Activated CD8-positive, alpha-beta memory T cell treated with anti-CD3 and anti-CD28 coated beads, Interleukin-2, amount 50 U/mL, for 48 hours (primary cell): ENCODE results near the gene ANKRD10.
A peak's percentile ranks its signal among the peaks of the same experiment; 100 is the strongest.
"Not testable (repeated sequence)": the region's sequence is repeated elsewhere in the genome, so short reads cannot be mapped to it uniquely, and the experiment has no call there.

ENCODE experiments used
- DNase-seq: peaks from one replicate; pipeline ENCODE4 v3.0.0-alpha.2; 2020

ANKRD10 gene

DNA sequence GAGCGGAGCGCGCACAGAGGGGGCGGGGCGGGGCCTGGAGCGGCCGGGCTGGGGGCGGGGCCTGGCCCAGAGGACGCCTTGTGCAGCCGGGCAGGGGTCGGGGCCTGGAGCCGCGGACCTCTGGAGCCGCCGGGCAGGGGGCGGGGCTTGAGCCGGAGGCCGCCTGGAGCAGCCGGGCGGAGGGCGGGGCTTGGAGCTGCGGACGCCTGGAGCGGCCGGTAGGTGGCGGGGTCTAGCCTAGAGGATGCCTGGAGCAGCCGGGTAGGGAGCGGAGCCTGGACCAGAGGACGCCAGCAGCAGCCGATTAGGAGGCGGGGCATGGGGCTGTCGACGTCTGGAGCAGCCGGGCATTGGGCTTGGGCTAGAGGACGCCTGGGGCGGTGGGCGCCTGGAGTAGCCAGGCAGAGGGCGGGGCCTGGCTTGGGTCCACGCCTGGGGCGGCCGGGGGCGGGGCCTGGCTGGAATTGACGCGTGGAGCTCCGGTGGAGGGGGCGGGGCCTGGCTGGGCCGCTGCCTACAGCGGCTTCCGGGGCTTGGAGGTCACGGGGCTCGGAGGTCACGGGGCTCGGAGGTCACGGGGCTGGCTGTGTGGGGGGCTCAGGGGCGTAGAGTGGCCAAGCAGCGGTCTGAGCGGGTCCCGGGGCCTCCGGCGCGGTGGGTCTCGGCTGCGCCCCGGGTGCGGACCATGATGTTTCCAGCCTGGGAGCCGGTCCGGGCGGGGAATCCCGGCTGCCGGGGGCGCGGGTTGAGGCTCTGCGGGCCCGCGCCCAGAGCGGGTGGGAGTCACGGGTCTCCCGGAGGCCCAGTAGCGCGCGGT is at the start of gene ANKRD10:
TSS of gene ANKRD10 (minus strand) at position 13 of the 817 bp plus-strand sequence. CDS start 135 bp downstream, outside the sequence.
- peak; percentile 97 for DNase-seq

DNA sequence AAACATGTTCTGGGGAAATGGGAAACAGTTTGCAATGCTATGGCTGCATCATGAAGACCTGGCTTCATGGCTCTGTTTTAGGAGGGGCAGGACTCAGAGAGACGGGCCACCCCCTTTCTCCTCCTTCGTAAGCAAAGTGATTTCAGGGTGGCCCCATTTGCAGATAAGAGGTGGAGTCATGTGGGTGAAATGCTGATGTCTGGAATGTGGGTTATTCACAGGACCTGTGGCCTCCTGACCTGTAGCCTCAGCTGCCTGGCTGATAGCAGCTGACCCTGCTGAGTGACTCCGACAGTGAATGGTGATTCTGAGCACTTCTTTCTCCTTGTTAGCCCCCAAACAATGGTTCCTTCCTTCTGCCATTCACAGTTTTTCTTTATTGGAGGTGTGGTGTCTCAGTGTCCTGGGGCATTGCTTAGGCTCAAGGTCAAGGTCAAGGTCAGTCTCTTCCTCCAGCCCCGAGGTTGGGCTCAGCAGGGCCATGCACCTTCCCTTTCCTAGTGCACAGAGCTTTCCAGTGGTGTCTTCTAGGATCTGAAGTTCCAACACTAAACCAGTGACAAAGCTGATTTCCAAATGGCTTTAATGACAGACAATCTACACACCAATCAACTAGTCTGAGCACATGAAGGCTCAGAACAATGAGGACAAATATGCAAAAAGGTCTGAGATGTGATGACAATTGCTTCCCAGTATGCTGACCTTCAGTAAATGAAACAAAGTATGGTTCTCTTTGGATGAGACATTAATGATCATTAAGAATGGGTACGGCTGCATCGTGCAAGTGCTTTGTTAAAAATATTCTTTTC is 49.6 kb upstream of the ANKRD10 start:
- no peak for DNase-seq

DNA sequence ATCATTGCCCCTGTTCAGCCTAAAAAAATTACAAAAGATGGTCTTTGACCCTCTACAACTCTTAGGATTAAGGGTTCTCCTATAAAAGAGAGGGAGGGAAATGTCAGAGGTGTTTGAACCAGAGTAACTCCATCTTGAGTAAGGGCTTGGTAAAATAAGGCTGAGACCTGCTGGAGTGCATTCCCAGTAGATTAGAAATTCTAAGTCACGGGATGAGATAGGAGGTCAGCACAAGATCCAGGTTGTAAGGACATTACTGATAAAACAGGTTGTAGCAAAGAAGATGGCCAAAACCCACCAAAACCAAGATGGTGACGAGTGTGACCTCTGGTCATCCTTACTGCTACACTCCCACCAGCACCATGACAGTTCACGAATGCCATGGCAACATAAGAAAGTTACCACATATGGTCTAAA is 48.7 kb upstream of the ANKRD10 start:
- no peak for DNase-seq

DNA sequence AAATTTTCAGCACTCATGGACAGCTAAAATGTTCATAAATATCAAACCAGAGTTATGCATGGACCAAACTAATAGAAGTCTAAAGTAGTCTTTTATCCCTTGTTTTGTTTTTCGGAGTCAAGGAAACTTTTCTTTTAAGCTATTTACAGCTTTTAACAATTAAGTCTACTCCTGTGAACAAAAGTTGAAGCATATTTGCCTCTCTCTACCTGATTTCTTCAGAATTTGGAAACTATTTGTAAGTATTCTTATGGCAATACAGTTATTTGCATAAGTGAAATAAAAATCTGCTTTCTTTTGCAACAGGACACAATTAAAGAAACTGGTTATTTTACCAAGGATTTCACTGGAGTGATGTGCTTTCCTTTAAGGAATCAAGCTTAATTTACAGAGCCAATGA is 47.1 kb upstream of the ANKRD10 start:
- no peak for DNase-seq

DNA sequence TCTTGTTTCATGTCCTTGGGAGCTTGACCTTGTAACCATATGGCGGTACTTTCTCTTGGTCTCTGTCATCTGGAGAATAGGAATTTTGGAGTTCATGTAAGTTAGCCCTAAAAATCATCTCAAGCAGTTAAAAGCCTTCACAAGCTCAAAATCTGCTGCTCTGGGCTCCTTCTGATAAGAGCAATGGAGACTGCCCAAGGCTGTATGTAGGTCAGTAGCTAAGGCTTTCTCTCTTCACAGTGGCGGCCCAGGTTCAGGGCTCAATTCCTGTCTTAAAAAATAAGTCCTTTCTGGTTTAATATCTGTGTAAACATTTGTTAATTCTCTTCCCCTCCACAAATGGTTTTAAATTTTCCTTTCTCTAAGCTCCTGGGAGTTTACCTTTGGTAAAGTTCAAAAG is 45.3 kb upstream of the ANKRD10 start:
- no peak for DNase-seq

DNA sequence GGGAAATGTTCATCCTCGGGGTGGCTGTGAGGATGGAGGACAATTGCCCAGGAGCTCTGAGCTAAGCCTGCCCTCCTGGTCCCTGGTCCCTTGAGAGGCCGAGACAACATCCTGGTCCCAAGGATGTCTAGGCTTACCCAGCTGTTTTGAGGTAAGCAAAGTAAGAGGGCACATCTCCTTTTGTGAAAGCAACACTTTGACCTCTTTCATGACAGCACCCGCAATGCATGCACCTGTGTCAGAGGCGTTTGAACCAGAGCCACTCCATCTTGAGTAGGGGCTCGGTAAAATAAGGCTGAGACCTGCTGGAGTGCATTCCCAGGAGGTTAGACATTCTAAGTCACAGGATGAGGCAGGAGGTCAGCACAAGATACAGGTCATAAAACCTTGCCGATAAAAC is 43.1 kb upstream of the ANKRD10 start:
- no peak for DNase-seq

DNA sequence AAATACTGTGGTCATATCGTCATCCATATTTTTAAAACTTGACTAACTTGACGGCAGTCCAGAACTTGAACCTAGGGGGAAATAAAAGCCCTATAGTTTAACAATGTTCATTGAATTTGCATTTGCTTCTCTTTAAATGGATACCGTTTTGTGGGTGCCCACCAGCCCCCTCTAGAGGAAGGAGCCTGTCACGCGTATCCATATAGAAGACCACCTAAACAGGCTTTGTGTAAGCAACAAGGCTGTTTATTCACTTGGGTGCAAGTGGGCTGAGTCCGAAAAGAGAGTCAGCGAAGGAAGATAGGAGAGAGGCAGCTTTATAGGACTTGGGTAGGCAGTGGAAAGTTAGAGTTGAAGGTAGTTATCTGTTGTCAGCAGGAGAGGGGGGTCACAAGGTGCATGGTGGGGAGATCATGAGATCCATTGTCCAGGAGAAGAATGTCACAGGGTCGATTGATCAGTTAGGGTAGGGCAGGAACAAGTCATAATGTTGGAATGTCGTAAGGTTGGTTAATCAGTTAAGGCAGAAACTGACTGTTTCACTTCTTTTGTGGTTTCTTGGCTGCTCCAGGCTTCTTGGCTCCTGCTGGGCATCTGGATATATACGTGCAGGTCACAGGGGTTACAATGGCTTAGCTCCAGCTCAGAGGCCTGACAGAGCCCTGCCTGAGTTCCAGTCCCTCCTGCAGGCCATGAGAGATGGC is 42.5 kb upstream of the ANKRD10 start:
- DNase-seq, result no peak

DNA sequence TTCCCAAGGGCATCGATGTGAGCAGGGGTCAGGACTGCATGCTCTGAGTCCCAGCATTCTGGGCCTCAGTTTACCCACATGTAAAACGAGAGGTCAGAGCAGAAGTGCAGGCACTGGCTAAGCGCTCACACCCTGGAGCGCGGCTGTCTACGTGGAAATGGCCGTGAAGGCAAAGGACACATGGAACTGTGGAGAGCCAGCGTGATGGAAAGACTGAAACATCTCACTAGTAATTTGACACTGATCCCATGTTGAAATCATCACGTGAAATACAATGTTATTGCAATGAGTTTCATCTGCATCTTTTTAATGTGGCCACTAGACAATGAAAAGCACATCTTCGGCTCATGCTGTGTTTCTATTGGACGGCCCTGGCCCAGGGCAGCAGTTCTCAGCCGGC is 41.3 kb upstream of the ANKRD10 start:
- DNase-seq, result not testable (repeated sequence)

DNA sequence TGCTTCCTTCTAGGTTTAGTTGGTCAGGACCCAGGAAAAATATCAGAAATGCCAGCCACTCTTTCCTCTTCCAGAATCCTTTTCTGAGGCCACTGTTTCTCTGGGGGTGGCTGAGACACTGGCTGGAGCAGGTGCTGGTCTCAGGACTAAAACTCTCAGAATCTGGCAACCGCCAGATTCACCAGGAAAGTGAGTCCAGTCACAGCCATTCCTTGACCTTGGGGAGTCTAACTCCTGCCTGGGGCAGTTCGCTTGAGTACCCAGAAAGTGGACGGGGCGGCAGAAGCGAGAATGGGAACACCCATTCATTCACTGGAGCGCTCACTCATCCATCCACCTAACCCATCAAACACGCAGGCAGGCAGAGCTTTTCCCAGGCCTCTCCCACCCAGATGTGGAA is 40.7 kb upstream of the ANKRD10 start:
- DNase-seq, result not testable (repeated sequence)

DNA sequence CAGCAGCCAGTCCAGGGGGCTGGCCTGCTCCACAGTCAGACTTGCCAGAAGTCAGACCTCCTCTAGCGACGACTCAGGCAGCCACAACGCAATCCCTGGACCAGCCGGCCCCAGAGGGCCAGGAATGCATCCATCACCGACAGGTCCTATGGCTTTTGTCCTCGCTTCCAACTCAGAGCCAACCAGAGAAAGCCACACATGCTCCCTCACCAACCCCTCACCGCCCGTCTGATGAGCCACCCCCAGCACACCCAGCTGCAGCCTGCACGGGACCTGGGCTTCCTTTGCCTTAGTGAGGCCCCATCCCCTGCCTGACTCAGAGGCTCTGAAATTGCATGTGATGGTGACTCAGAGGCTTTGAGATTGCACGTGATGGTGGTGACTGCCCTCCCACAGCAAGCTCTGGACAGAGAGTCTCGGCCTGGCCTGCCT is 40.2 kb upstream of the ANKRD10 start:
- DNase-seq, result not testable (repeated sequence)

DNA sequence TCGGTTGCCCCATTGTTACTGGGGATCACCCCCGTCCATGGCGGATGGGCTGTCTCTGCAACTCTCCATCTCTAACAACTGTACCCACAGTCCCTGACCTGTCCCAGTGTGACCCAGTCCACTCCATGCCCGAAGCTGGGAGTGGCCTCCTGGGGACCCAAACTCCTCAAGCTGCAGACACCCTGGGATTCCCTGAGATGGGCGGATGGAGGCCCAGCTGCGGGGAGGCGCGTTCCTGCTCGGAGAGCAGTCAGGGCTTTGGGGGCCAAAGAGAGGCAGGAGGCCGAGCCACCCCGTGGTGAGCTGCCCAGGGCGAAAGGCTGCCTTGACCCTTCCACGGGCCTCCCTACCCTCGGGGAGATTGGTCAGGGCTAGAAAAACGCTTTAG is 39.7 kb upstream of the ANKRD10 start:
- DNase-seq, result not testable (repeated sequence)

DNA sequence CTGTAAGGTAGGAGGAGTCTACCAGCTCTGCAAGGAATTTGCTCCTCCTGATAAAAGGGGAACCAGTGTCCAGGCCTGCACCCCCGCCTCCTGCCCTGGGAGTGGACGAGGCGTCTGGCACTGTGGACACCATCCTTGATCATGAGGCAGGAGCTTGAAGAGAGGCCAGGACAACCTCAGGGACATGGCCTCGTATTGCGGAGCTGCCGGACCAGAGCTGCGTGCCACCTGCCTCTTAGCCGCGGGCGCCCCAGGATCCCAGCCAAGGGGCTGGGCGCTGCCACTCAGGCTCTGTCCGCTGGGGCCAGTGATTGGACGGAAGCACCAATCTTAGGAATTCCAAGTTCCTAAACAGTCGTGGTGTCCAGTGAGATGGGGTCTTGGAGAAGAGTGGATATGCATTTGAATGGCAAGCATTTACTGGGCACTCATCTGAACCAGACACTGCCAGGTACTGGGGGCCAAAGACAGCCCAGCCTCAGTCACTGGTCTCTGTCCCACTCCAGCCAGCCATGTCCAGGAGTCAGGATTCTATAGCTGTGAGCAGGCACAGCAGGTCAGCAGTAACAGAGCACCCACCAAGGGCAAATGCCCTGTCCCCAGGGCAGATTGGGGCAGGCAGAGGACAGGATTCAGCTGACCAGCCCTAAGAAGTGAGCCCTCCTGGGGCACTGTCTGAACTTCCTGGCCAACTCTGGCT is 39.1 kb upstream of the ANKRD10 start:
- DNase-seq, result no peak

DNA sequence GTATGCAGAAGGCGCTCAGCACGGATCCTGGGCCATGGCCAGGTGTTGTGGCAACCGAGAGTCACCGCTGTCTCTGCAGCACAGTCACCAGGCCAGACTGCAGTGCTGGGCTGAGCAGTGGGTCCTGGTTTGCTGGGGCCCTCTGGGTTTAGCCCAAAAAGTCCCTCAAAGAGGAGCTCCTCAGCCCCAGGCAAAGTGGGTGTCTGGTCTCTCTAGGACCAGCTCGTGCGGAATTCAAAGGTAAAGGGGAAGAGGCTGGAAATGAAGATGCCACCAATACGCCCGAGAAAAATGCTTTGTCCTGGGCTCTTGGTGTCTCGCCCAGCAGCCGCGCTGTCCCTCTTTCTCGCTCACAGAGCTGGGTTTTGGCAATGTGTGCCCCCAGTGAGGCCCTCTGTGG is 38.5 kb upstream of the ANKRD10 start:
- no peak for DNase-seq

DNA sequence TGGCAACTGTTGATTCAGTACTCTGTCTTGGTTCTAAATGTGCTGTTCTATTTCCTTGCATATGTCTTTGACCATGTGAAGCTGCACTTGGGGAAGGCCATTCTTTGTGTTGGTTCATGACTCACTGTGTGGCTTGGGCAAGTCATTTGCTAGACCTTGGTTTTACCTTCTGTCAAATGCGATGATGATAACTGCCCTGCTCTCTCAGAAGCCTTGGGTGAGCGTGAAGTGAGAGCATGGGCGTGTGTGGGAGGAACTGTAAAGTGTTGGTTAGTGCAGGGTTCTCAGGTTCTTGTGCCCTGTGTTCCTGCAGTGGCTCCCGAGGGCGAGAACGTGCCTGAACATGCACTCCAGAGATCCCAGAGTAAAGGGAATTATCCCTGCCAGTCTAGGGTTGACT is 37.3 kb upstream of the ANKRD10 start:
- not testable (repeated sequence) for DNase-seq

DNA sequence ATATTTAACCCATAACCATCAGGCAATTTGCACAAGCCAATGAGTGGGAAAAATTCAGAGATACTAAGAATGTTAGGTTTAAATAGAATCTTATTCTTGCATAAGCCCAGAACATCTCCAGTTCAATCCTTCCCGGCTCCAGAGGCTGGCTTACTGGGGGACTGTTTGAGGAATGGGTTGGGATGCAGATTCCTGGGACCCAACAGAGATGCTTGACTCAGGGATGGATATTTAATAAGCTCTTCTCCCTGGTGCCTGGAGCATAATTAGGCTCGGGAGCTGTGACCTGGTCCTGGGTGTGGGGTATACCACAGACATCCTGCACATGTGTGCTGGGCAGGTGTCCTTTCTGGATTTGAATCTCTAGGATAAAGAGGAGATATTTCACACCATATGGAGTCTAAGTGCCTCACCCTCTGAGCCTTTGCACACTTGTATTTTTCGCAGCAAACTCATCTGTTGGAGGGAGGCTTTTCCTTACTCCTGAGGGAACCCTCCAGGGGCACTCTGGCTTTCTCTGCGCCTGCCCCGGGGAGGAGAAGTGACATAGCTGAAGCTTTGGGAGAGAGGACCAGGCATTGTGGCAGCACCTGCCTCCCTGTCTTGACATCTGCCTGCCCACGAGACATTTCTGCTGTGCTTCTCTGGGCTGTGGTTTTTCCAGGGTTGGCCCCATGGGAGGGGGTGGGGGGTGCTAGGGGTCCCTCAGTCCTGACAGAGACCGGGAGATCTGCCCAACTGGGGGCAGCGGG is 36.1 kb upstream of the ANKRD10 start:
- no peak for DNase-seq

DNA sequence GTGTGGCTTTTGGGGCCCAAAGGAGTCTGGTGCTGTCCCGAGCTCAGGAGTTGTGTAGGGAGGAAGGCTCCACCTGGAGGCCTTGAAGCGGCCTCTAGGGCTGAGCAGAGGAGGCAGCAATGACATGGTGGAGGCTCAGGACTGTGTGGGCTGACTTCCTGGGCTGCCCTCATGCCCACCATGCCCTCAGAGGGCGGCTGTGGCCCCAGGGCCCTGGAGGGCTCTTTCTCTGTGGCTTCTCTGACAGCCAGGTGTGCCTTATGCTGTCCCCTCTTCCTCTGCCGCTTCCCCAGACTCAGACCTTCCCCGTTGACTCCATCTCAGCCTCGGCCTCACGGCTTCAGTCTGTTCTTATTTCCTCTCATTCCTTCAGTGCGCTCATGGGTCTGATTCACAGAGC is 35.5 kb upstream of the ANKRD10 start:
- DNase-seq, result no peak

DNA sequence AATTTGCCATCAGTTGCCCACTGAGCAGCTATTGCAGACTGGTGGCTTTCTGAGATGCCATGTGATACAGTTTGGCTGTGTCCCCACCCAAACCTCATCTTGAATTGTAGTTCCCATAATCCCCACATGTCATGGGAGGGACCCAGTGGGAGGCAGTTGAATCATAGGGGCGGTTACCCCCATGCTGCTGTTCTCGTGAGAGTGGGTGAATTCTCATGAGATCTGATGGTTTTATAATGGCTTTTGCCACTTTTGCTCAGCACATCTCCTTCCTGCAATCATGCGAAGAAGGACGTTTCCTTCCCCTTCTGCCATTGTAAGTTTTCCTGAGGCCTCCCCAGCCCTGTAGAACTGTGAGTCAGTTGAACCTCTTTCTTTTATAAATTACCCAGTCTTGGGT is 34.8 kb upstream of the ANKRD10 start:
- no peak for DNase-seq

DNA sequence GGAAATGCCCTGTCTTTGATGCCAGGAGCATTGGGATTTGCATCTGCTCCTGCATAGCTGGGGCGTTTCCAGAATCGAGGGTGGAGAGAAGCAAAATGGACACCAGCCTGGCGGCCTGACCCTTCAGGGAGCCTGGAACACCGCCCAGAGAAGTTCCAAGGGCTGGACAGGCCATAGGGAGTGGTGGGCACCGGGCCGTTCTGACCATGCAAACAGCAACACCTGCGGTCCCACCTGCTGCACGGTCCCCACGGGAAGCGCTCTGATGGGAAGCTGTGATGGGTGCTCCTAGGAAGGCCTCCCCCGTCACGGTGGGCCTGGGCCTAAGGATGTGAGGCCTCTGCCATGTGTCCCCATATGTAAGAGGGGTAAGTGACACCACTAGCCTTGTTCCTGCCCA is 34.2 kb upstream of the ANKRD10 start:
- DNase-seq, result no peak

DNA sequence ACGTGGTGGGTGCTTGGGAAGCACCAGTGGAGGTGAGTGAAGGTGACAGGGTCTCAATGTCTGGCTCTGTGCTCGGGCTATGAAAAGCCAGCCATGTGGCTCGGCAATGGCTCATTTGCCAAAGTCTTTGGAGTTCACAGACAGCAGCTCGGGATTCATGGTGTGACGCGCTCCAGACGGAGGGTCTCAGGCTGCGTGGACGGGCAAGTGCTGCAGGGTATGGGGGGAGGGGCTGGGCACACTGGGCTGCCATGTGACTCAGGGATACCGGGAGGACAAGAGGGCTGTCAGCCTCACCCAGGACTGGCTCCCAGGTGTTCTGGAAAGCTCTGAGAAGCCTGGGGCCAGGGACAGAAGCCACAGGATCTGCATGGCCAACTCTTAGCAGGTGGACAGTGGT is 32.5 kb upstream of the ANKRD10 start:
- not testable (repeated sequence) for DNase-seq

DNA sequence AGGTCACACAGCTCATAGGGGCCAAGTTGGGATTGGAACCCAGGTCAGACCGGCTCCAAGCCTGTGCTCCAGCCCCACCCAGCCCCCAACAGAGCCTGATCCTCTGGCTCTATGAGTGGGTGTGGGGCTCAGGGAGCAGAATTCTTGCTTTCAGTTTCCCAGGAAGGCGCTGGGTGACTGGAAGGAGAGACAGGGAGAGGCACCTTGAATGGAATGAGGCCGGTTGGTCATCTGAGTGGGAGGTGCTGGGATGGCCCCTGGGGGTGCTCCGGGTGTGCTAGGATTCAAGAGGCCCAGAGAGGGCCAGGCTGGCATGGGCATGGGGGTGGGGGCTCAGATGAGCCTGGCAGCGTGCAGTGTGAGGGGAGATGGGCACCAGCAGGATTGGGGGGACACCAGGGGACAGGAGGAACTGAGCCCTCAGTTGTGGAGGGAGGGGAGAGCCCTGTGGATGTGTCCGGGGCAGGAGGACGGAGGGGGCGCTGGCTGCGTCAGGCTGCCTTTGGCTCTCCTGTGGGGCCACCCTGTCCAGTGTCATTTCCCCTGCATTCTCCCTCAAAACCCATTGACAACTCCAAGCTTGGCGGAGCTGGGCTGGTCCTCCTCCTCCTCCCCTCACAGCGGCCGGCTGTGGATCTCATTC is 31.2 kb upstream of the ANKRD10 start:
- no peak for DNase-seq
